Uterus (tissue), 2 donors: ENCODE data around the gene NLRX1.

Experiments used
- CTCF ChIP-seq, 4 experiments: fragments of 200-600 bp in 2 of 4; fragments of 450-650 bp in 2 of 4; sonication (generic) in 2 of 4; IDR thresholded peaks; one replicate each; pipeline ENCODE4 v1.5.1; 2016 to 2019; ENCODE audit warnings: antibody characterized with exemption in 4 of 4, mild to moderate bottlenecking in 2 of 4, moderate library complexity in 1 of 4
- POLR2A ChIP-seq, 2 donors: fragments of 450-650 bp; IDR thresholded peaks; one replicate each; pipeline ENCODE4 v1.6.1; 2016; ENCODE audit warnings: antibody characterized with exemption in 2 of 2, mild to moderate bottlenecking in 1 of 2, moderate library complexity in 1 of 2

DNA sequence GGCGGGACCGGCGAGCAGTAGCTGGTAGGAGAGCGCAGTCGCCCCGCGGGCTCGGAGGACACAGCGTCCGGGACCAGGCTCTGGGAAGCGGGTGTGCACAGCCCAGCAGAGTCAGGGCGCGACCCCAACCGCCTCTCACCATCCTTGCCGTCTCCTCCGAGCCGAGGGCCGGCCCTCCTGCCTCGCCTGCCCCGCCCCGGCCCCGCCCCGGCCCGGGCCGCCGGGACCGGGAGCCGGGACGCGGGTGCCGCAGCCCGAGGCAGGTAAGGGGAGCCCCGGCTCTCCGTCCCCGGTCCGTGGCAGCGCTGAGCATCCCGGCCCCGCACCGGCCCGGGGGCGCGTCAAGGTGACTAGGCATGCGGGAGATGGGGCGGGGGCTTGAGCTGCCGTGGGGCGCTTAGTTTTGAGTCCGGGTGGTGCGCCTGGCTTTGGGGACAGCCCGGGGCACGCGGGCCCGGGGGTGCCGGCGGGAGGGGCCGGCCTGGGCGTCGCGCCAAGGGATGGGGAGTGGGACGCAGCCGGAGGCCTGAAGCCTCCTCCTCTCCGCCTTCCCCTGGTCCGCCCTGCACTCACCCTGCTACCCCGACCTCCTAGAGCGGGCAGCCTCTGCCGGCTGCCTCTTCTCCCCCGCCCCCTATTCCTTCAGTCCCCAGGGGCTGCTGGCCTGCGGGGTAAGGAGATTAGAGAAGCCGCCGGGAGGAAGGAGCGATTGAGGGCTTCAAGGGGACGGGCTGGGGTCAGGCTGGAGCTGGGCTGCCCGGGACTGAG is 19.3 kb upstream of the NLRX1 start, which contains the start of gene ABCG4:
- TF ChIP-seq POLR2A (IDR thresholded peaks at IDR 0.05) (no peak), CTCF (IDR thresholded peaks at IDR 0.05) (no peak)
